Measurements from ENCODE around the gene PLXDC1. TPM values are rescaled to one million over a fixed set of nuclear protein-coding genes. Genes with fewer than 3 reads are reported as not detected.
"Not testable (repeated sequence)": the region's sequence is repeated elsewhere in the genome, so short reads cannot be mapped to it uniquely, and the experiment has no call there.

PLXDC1 gene
- total and polyA plus RNA-seq, 2 donors = 7.1 to 12.7 TPM

- no peak for DNase-seq (ENCODE audit: extremely low spot score)
- no peaks in the 10 kb centered on the region for H3K4me1 ChIP-seq (ENCODE audit: insufficient read depth)
- no peaks in the 10 kb centered on the region for H3K36me3 ChIP-seq (ENCODE audit: insufficient read depth)
- H3K4me3 ChIP-seq (ENCODE audit: low read depth, low read length) = no peak overlapping the region
- 73% methylated on average over 5 of the region's 5 CpGs for WGBS
- no peak overlapping the region for H3K27ac ChIP-seq (ENCODE audit: low read depth)
These were observed 21.6 kb upstream of the PLXDC1 start for GRCh38 chr17:39173080-39173479.

GRCh38 chr17:39171933-39172332 is 20.5 kb upstream of the PLXDC1 start:
- DNase-seq (ENCODE audit: extremely low spot score) = no peak
- Histone ChIP-seq H3K4me3 (ENCODE audit: low read depth, low read length) (no peak overlapping the region), H3K36me3 (ENCODE audit: insufficient read depth) (no peaks in the 10 kb centered on the region), H3K4me1 (ENCODE audit: insufficient read depth) (no peaks in the 10 kb centered on the region), H3K27ac (ENCODE audit: low read depth) (no peak overlapping the region)
- 84% methylated on average over 5 of the region's 5 CpGs for WGBS

GRCh38 chr17:39170558-39170957 is 19.1 kb upstream of the PLXDC1 start:
- Histone ChIP-seq H3K4me1 (ENCODE audit: insufficient read depth) (no peaks in the 10 kb centered on the region), H3K4me3 (ENCODE audit: low read depth, low read length) (no peak overlapping the region), H3K27ac (ENCODE audit: low read depth) (no peak overlapping the region), H3K36me3 (ENCODE audit: insufficient read depth) (no peaks in the 10 kb centered on the region)
- WGBS = 74% methylated on average over 6 of the region's 6 CpGs
- DNase-seq (ENCODE audit: extremely low spot score) = no peak

GRCh38 chr17:39170109-39170508 is 18.7 kb upstream of the PLXDC1 start:
- no peak for DNase-seq (ENCODE audit: extremely low spot score)
- Histone ChIP-seq H3K36me3 (ENCODE audit: insufficient read depth) (no peaks in the 10 kb centered on the region), H3K4me3 (ENCODE audit: low read depth, low read length) (no peak overlapping the region), H3K4me1 (ENCODE audit: insufficient read depth) (no peaks in the 10 kb centered on the region), H3K27ac (ENCODE audit: low read depth) (no peak overlapping the region)
- whole genome bisulfite sequencing = 73% methylated on average over 4 of the region's 4 CpGs

- WGBS = 84% methylated on average over 3 of the region's 3 CpGs
These were observed 18.1 kb upstream of the PLXDC1 start for GRCh38 chr17:39169518-39169917.

GRCh38 chr17:39169101-39169500 is 17.7 kb upstream of the PLXDC1 start:
- H3K4me3 ChIP-seq (ENCODE audit: low read depth, low read length) = no peak overlapping the region
- no peaks in the 10 kb centered on the region for H3K4me1 ChIP-seq (ENCODE audit: insufficient read depth)
- 84% methylated on average over 14 of the region's 14 CpGs for WGBS
- DNase-seq (ENCODE audit: extremely low spot score) = no peak
- H3K36me3 ChIP-seq (ENCODE audit: insufficient read depth) = no peaks in the 10 kb centered on the region
- H3K27ac ChIP-seq (ENCODE audit: low read depth) = no peak overlapping the region

More at GRCh38 chr17:39169518-39169917, 18.1 kb upstream of the PLXDC1 start:
- Histone ChIP-seq H3K36me3 (ENCODE audit: insufficient read depth) (no peaks in the 10 kb centered on the region), H3K27ac (ENCODE audit: low read depth) (no peak overlapping the region), H3K4me1 (ENCODE audit: insufficient read depth) (no peaks in the 10 kb centered on the region), H3K4me3 (ENCODE audit: low read depth, low read length) (no peak overlapping the region)
- DNase-seq (ENCODE audit: extremely low spot score) = no peak

GRCh38 chr17:39168503-39168902 is 17.1 kb upstream of the PLXDC1 start:
- H3K4me3 ChIP-seq (ENCODE audit: low read depth, low read length); H3K4me1 ChIP-seq (ENCODE audit: insufficient read depth); DNase-seq (ENCODE audit: extremely low spot score); H3K36me3 ChIP-seq (ENCODE audit: insufficient read depth); H3K27ac ChIP-seq (ENCODE audit: low read depth): not testable (repeated sequence)
- WGBS = 96% methylated on average over 10 of the region's 10 CpGs

GRCh38 chr17:39167476-39167875 is 16.0 kb upstream of the PLXDC1 start:
- Histone ChIP-seq H3K27ac (ENCODE audit: low read depth) (no peak overlapping the region), H3K4me1 (ENCODE audit: insufficient read depth) (no peaks in the 10 kb centered on the region), H3K36me3 (ENCODE audit: insufficient read depth) (no peaks in the 10 kb centered on the region), H3K4me3 (ENCODE audit: low read depth, low read length) (no peak overlapping the region)
- 22% methylated on average over 2 of the region's 2 CpGs for WGBS
- DNase-seq (ENCODE audit: extremely low spot score) = no peak

GRCh38 chr17:39166437-39167335 is 15.2 kb upstream of the PLXDC1 start:
- no peak overlapping the region for H3K27ac ChIP-seq (ENCODE audit: low read depth)
- no peaks in the 10 kb centered on the region for H3K4me1 ChIP-seq (ENCODE audit: insufficient read depth)
- no peak overlapping the region for H3K4me3 ChIP-seq (ENCODE audit: low read depth, low read length)
- H3K36me3 ChIP-seq (ENCODE audit: insufficient read depth) = no peaks in the 10 kb centered on the region
- 56% methylated on average over 7 of the region's 7 CpGs for WGBS
- DNase-seq (ENCODE audit: extremely low spot score) = no peak

- WGBS = 54% methylated on average over 17 of the region's 17 CpGs
- H3K27ac ChIP-seq (ENCODE audit: low read depth) = no peak within 1 kb of the TSS
- H3K4me1 ChIP-seq (ENCODE audit: insufficient read depth) = no peaks in the 10 kb centered on the region
- DNase-seq (ENCODE audit: extremely low spot score) = no peak
- peak within 1 kb of the TSS; percentile 43 for H3K4me3 ChIP-seq (ENCODE audit: low read depth, low read length)
- no peaks in the 10 kb centered on the region for H3K36me3 ChIP-seq (ENCODE audit: insufficient read depth)
These were observed 14.5 kb upstream of the PLXDC1 start, which contains the start of gene ARL5C for GRCh38 chr17:39165841-39166349. Gene ARL5C, minus strand, starts transcription at chr17:39166161. Its CDS starts 401 bp downstream, at chr17:39165760.

GRCh38 chr17:39165178-39165840 is 13.9 kb upstream of the PLXDC1 start:
- Histone ChIP-seq H3K27ac (ENCODE audit: low read depth) (no peak overlapping the region), H3K36me3 (ENCODE audit: insufficient read depth) (no peaks in the 10 kb centered on the region), H3K4me3 (ENCODE audit: low read depth, low read length) (peak overlapping the region; percentile 43), H3K4me1 (ENCODE audit: insufficient read depth) (no peaks in the 10 kb centered on the region)
- DNase-seq (ENCODE audit: extremely low spot score) = no peak
- WGBS = 10% methylated on average over 51 of the region's 51 CpGs

GRCh38 chr17:39164675-39165143 is 13.3 kb upstream of the PLXDC1 start:
- under 1% methylated on average over 15 of the region's 15 CpGs for WGBS
- DNase-seq (ENCODE audit: extremely low spot score) = peak; percentile 77
- Histone ChIP-seq H3K4me1 (ENCODE audit: insufficient read depth) (no peaks in the 10 kb centered on the region), H3K36me3 (ENCODE audit: insufficient read depth) (no peaks in the 10 kb centered on the region), H3K27ac (ENCODE audit: low read depth) (no peak overlapping the region), H3K4me3 (ENCODE audit: low read depth, low read length) (peak overlapping the region; percentile 43)

GRCh38 chr17:39161962-39162361 is 10.5 kb upstream of the PLXDC1 start:
- 66% methylated on average over 2 of the region's 2 CpGs for WGBS
- no peaks in the 10 kb centered on the region for H3K4me1 ChIP-seq (ENCODE audit: insufficient read depth)

GRCh38 chr17:39158623-39159022 is 7.2 kb upstream of the PLXDC1 start:
- Histone ChIP-seq H3K4me1 (ENCODE audit: insufficient read depth) (no peaks in the 10 kb centered on the region), H3K27ac (ENCODE audit: low read depth) (no peak overlapping the region), H3K4me3 (ENCODE audit: low read depth, low read length) (no peak overlapping the region), H3K36me3 (ENCODE audit: insufficient read depth) (no peaks in the 10 kb centered on the region)
- no peak for DNase-seq (ENCODE audit: extremely low spot score)
- WGBS = 86% methylated on average over 2 of the region's 2 CpGs

More at GRCh38 chr17:39161962-39162361, 10.5 kb upstream of the PLXDC1 start:
- H3K36me3 ChIP-seq (ENCODE audit: insufficient read depth) = no peaks in the 10 kb centered on the region
- H3K27ac ChIP-seq (ENCODE audit: low read depth) = no peak overlapping the region
- H3K4me3 ChIP-seq (ENCODE audit: low read depth, low read length) = no peak overlapping the region
- no peak for DNase-seq (ENCODE audit: extremely low spot score)
